ENCODE results near the gene FUT8.
"Not testable (repeated sequence)": the region's sequence is repeated elsewhere in the genome, so short reads cannot be mapped to it uniquely, and the experiment has no call there.

Gene FUT8

GRCh38 chr14:65703996-65704395, 291.5 kb downstream of the FUT8 start:
- Histone ChIP-seq H3K4me1 (ENCODE audit: insufficient read depth, insufficient read length) (no peaks in the 10 kb centered on the region), H3K4me3 (ENCODE audit: insufficient read length, low read depth) (no peak overlapping the region), H3K36me3 (ENCODE audit: insufficient read depth, insufficient read length, low read length) (no peaks in the 10 kb centered on the region), H3K27me3 (ENCODE audit: insufficient read depth, insufficient read length) (no peaks in the 10 kb centered on the region), H3K9ac (ENCODE audit: insufficient read length, low read depth) (no peak overlapping the region), H3K9me3 (ENCODE audit: insufficient read depth, low read length) (no peaks in the 10 kb centered on the region)
- no peak for DNase-seq (ENCODE audit: low read depth, low spot score)
- TF ChIP-seq YY1 (IDR thresholded peaks at IDR 0.05; ENCODE audit: insufficient read depth, insufficient read length) (no peak), SUZ12 (IDR thresholded peaks at IDR 0.05; ENCODE audit: extremely low read depth, insufficient read depth, insufficient read length) (no peak), ZNF274 (IDR thresholded peaks at IDR 0.05; ENCODE audit: low read depth, low read length) (no peak)

GRCh38 chr14:65704437-65704836, 291.9 kb downstream of the FUT8 start:
- no peaks in the 10 kb centered on the region for H3K4me1 ChIP-seq (ENCODE audit: insufficient read depth, insufficient read length)
- H3K9me3 ChIP-seq (ENCODE audit: insufficient read depth, low read length), result no peaks in the 10 kb centered on the region
- no peak for DNase-seq (ENCODE audit: low read depth, low spot score)
- no peaks in the 10 kb centered on the region for H3K27me3 ChIP-seq (ENCODE audit: insufficient read depth, insufficient read length)
- H3K4me3 ChIP-seq (ENCODE audit: insufficient read length, low read depth), result no peak overlapping the region
- H3K36me3 ChIP-seq (ENCODE audit: insufficient read depth, insufficient read length, low read length), result no peaks in the 10 kb centered on the region
- no peak for TF ChIP-seq SUZ12 (IDR thresholded peaks at IDR 0.05; ENCODE audit: extremely low read depth, insufficient read depth, insufficient read length)
- no peak for TF ChIP-seq ZNF274 (IDR thresholded peaks at IDR 0.05; ENCODE audit: low read depth, low read length)
- TF ChIP-seq YY1 (IDR thresholded peaks at IDR 0.05; ENCODE audit: insufficient read depth, insufficient read length), result no peak
- H3K9ac ChIP-seq (ENCODE audit: insufficient read length, low read depth), result no peak overlapping the region

- no peaks in the 10 kb centered on the region for H3K36me3 ChIP-seq (ENCODE audit: insufficient read depth, insufficient read length, low read length)
- H3K4me1 ChIP-seq (ENCODE audit: insufficient read depth, insufficient read length), result no peaks in the 10 kb centered on the region
- DNase-seq (ENCODE audit: low read depth, low spot score), result no peak
- no peak overlapping the region for H3K9ac ChIP-seq (ENCODE audit: insufficient read length, low read depth)
- TF ChIP-seq SUZ12 (IDR thresholded peaks at IDR 0.05; ENCODE audit: extremely low read depth, insufficient read depth, insufficient read length) (no peak), YY1 (IDR thresholded peaks at IDR 0.05; ENCODE audit: insufficient read depth, insufficient read length) (no peak), ZNF274 (IDR thresholded peaks at IDR 0.05; ENCODE audit: low read depth, low read length) (no peak)
- no peak overlapping the region for H3K4me3 ChIP-seq (ENCODE audit: insufficient read length, low read depth)
- no peaks in the 10 kb centered on the region for H3K27me3 ChIP-seq (ENCODE audit: insufficient read depth, insufficient read length)
- H3K9me3 ChIP-seq (ENCODE audit: insufficient read depth, low read length), result no peaks in the 10 kb centered on the region
Measured at GRCh38 chr14:65704850-65705249, 292.3 kb downstream of the FUT8 start.

GRCh38 chr14:65709576-65709975, 297.0 kb downstream of the FUT8 start:
- Histone ChIP-seq H3K9ac (ENCODE audit: insufficient read length, low read depth) (no peak overlapping the region), H3K36me3 (ENCODE audit: insufficient read depth, insufficient read length, low read length) (no peaks in the 10 kb centered on the region), H3K4me3 (ENCODE audit: insufficient read length, low read depth) (no peak overlapping the region), H3K9me3 (ENCODE audit: insufficient read depth, low read length) (no peaks in the 10 kb centered on the region), H3K4me1 (ENCODE audit: insufficient read depth, insufficient read length) (no peaks in the 10 kb centered on the region), H3K27me3 (ENCODE audit: insufficient read depth, insufficient read length) (no peaks in the 10 kb centered on the region)
- DNase-seq (ENCODE audit: low read depth, low spot score), result no peak
- TF ChIP-seq SUZ12 (IDR thresholded peaks at IDR 0.05; ENCODE audit: extremely low read depth, insufficient read depth, insufficient read length), result no peak
- no peak for TF ChIP-seq YY1 (IDR thresholded peaks at IDR 0.05; ENCODE audit: insufficient read depth, insufficient read length)
- TF ChIP-seq ZNF274 (IDR thresholded peaks at IDR 0.05; ENCODE audit: low read depth, low read length), result no peak

- H3K9ac ChIP-seq (ENCODE audit: insufficient read length, low read depth); H3K4me1 ChIP-seq (ENCODE audit: insufficient read depth, insufficient read length); H3K4me3 ChIP-seq (ENCODE audit: insufficient read length, low read depth); H3K36me3 ChIP-seq (ENCODE audit: insufficient read depth, insufficient read length, low read length); DNase-seq (ENCODE audit: low read depth, low spot score); H3K27me3 ChIP-seq (ENCODE audit: insufficient read depth, insufficient read length): not testable (repeated sequence)
- peaks cover 18% of the 10 kb centered on the region for H3K9me3 ChIP-seq (ENCODE audit: insufficient read depth, low read length)
Measured at GRCh38 chr14:65716813-65717212, 304.3 kb downstream of the FUT8 start.

- H3K36me3 ChIP-seq (ENCODE audit: insufficient read depth, insufficient read length, low read length); H3K4me1 ChIP-seq (ENCODE audit: insufficient read depth, insufficient read length); H3K27me3 ChIP-seq (ENCODE audit: insufficient read depth, insufficient read length); H3K9ac ChIP-seq (ENCODE audit: insufficient read length, low read depth); H3K4me3 ChIP-seq (ENCODE audit: insufficient read length, low read depth); DNase-seq (ENCODE audit: low read depth, low spot score): not testable (repeated sequence)
- H3K9me3 ChIP-seq (ENCODE audit: insufficient read depth, low read length), result peaks cover 18% of the 10 kb centered on the region
Measured at GRCh38 chr14:65717384-65717915, 304.9 kb downstream of the FUT8 start.

- peaks cover 18% of the 10 kb centered on the region for H3K9me3 ChIP-seq (ENCODE audit: insufficient read depth, low read length)
- DNase-seq (ENCODE audit: low read depth, low spot score), result no peak
- no peaks in the 10 kb centered on the region for H3K36me3 ChIP-seq (ENCODE audit: insufficient read depth, insufficient read length, low read length)
- H3K27me3 ChIP-seq (ENCODE audit: insufficient read depth, insufficient read length), result no peaks in the 10 kb centered on the region
- no peaks in the 10 kb centered on the region for H3K4me1 ChIP-seq (ENCODE audit: insufficient read depth, insufficient read length)
- TF ChIP-seq ZNF274 (IDR thresholded peaks at IDR 0.05; ENCODE audit: low read depth, low read length) (no peak), SUZ12 (IDR thresholded peaks at IDR 0.05; ENCODE audit: extremely low read depth, insufficient read depth, insufficient read length) (no peak), YY1 (IDR thresholded peaks at IDR 0.05; ENCODE audit: insufficient read depth, insufficient read length) (no peak)
- H3K4me3 ChIP-seq (ENCODE audit: insufficient read length, low read depth), result no peak overlapping the region
- H3K9ac ChIP-seq (ENCODE audit: insufficient read length, low read depth), result no peak overlapping the region
Measured at GRCh38 chr14:65718629-65719028, 306.1 kb downstream of the FUT8 start.

GRCh38 chr14:65720171-65720570, 307.6 kb downstream of the FUT8 start:
- H3K4me1 ChIP-seq (ENCODE audit: insufficient read depth, insufficient read length), result no peaks in the 10 kb centered on the region
- TF ChIP-seq YY1 (IDR thresholded peaks at IDR 0.05; ENCODE audit: insufficient read depth, insufficient read length) (no peak), SUZ12 (IDR thresholded peaks at IDR 0.05; ENCODE audit: extremely low read depth, insufficient read depth, insufficient read length) (no peak), ZNF274 (IDR thresholded peaks at IDR 0.05; ENCODE audit: low read depth, low read length) (no peak)
- no peaks in the 10 kb centered on the region for H3K36me3 ChIP-seq (ENCODE audit: insufficient read depth, insufficient read length, low read length)
- DNase-seq (ENCODE audit: low read depth, low spot score), result no peak
- H3K4me3 ChIP-seq (ENCODE audit: insufficient read length, low read depth), result no peak overlapping the region
- H3K27me3 ChIP-seq (ENCODE audit: insufficient read depth, insufficient read length), result no peaks in the 10 kb centered on the region
- peaks cover 18% of the 10 kb centered on the region for H3K9me3 ChIP-seq (ENCODE audit: insufficient read depth, low read length)
- H3K9ac ChIP-seq (ENCODE audit: insufficient read length, low read depth), result no peak overlapping the region
